OCI-LY7 (cell line): ENCODE measurements around the gene LRRC59. TPM values are rescaled to one million over a fixed set of nuclear protein-coding genes. Genes with fewer than 3 reads are reported as not detected.

Experiments used
- BruUV-seq: library from RNA; stranded (reverse); fragments of 400-500 nt; replicated peaks from 2 replicates; lab custom pipeline; 2021; lab: Mats Ljungman, UMichigan
- CTCF ChIA-PET: fragments of 300-600 bp; sonication (Branson Sonifier 250); formaldehyde crosslinking; loops from one replicate; lab custom pipeline; 2022; ENCODE audit warnings: antibody characterized with exemption; ENCODE audit not compliant: unreplicated experiment; lab: Charles Lee
- POLR2A ChIA-PET: fragments of 300-600 bp; sonication (Branson Sonifier 250); formaldehyde crosslinking; loops from one replicate; lab custom pipeline; 2022; ENCODE audit warnings: antibody characterized with exemption; lab: Charles Lee
- DNase-seq: peaks from one replicate; pipeline ENCODE4 v3.0.0-alpha.2; 2015; ENCODE audit warnings: low spot score
- H2AFZ ChIP-seq: fragments of 200-600 bp; sonication (generic), shearing (Covaris generic); 2 replicates; pipeline ENCODE4 v1.6.1; 2014; ENCODE audit warnings: mild to moderate bottlenecking, antibody characterized with exemption, low read length, moderate library complexity
- H3K27ac ChIP-seq: fragments of 200-600 bp; sonication (generic); 2 replicates; pipeline ENCODE4 v1.5.1; 2014; ENCODE audit warnings: mixed run types, low read depth, mild to moderate bottlenecking, moderate library complexity, low read length, inconsistent platforms; ENCODE audit not compliant: poor library complexity, severe bottlenecking
- H3K36me3 ChIP-seq: fragments of 200-600 bp; sonication (generic); 2 replicates; pipeline ENCODE4 v1.6.1; 2014; ENCODE audit warnings: mild to moderate bottlenecking, antibody characterized with exemption, low read length, moderate library complexity, mixed read lengths; ENCODE audit not compliant: insufficient read depth
- H3K4me1 ChIP-seq: fragments of 200-600 bp; sonication (generic); 2 replicates; pipeline ENCODE4 v1.5.1; 2014; ENCODE audit warnings: mild to moderate bottlenecking, low read length; ENCODE audit not compliant: insufficient read depth, poor library complexity, severe bottlenecking
- H3K4me2 ChIP-seq: fragments of 200-600 bp; sonication (generic); 2 replicates; pipeline ENCODE4 v1.6.1; 2014; ENCODE audit warnings: mild to moderate bottlenecking, low read length
- H3K4me3 ChIP-seq: fragments of 200-600 bp; sonication (generic); 2 replicates; pipeline ENCODE4 v1.5.1; 2014; ENCODE audit warnings: mild to moderate bottlenecking, low read depth, low read length; ENCODE audit not compliant: poor library complexity, severe bottlenecking
- H3K79me2 ChIP-seq: fragments of 200-600 bp; sonication (generic); 2 replicates; pipeline ENCODE4 v1.6.1; 2016; ENCODE audit warnings: low read depth, mild to moderate bottlenecking, low read length, moderate library complexity, mixed read lengths; ENCODE audit not compliant: insufficient read depth
- H3K9me2 ChIP-seq: fragments of 200-600 bp; sonication (generic); 2 replicates; pipeline ENCODE4 v1.6.1; 2016; ENCODE audit warnings: mild to moderate bottlenecking, low read length, mixed read lengths; ENCODE audit not compliant: insufficient read depth
- H3K9me3 ChIP-seq: fragments of 200-600 bp; sonication (generic); 2 replicates; pipeline ENCODE4 v1.6.1; 2014; ENCODE audit warnings: mild to moderate bottlenecking, mixed run types, low read length, mixed read lengths
- H4K20me1 ChIP-seq: fragments of 200-600 bp; sonication (generic); 2 replicates; pipeline ENCODE4 v1.6.1; 2014; ENCODE audit warnings: mild to moderate bottlenecking, antibody characterized with exemption, low read length, moderate library complexity, mixed read lengths; ENCODE audit not compliant: insufficient read depth
- CTCF ChIP-seq: fragments of 200-600 bp; sonication (generic); conservative IDR thresholded peaks from 2 replicates; pipeline ENCODE4 v1.5.1; 2014; ENCODE audit warnings: mild to moderate bottlenecking, antibody characterized with exemption, low read length, moderate library complexity, mixed read lengths
- EZH2phosphoT487 ChIP-seq: fragments of 200-600 bp; sonication (generic); IDR thresholded peaks from 2 replicates; pipeline ENCODE4 v1.6.1; 2018; ENCODE audit warnings: low read depth, borderline replicate concordance, mild to moderate bottlenecking, mixed run types, antibody characterized with exemption, low read length, moderate library complexity, mixed read lengths
- intact Hi-C: fragments of 100-400 bp; cut with micrococcal nuclease; formaldehyde crosslinking; loops from one replicate; pipeline ENCODE4 v1.10.0; 2022; ENCODE audit not compliant: unreplicated experiment
- total RNA-seq, 2 experiments: library from RNA; depleted of rRNA in 1 of 2; stranded (reverse); fragments of >200 nt in 1 of 2; shearing (Covaris generic) in 1 of 2; gene quantifications; 2 replicates each; pipeline ENCODE4 v1.2.3, GENCODE V29; 2014 to 2022

The LRRC59 gene
- total RNA-seq, 2 experiments from 2014 or later = 87.4 to 125 TPM

GRCh38 chr17:50365649-50366393 is 31.5 kb downstream of the LRRC59 start:
- H3K9me2 ChIP-seq = no peaks in the 10 kb centered on the region
- BruUV-seq = no TSS peak
- no peak for DNase-seq
- H3K27ac ChIP-seq = no peak overlapping the region
- intact Hi-C loops = no loop called here
- H3K9me3 ChIP-seq = no peaks in the 10 kb centered on the region
- H3K79me2 ChIP-seq = 0 out of 2 replicates have a peak, but pooled peaks cover 1% of the 10 kb centered on the region
- ChIA-PET POLR2A (interaction anchor here (0.7 to 0.9 kb wide), 2 partner anchors 8 to 25 kb away, joined by 3 read pairs; no protein-coding TSS in a partner anchor), CTCF (interaction anchor here (0.5 to 0.6 kb wide), 2 partner anchors 22 to 379 kb away, joined by 3 read pairs; no protein-coding TSS in a partner anchor)
- H3K4me1 ChIP-seq = peaks cover 4% of the 10 kb centered on the region
- no peaks in the 10 kb centered on the region for H4K20me1 ChIP-seq
- no peak overlapping the region for H3K4me2 ChIP-seq
- TF ChIP-seq CTCF = no peak
- TF ChIP-seq EZH2phosphoT487 = no peak
- H2AFZ ChIP-seq = no peak overlapping the region
- H3K4me3 ChIP-seq = no peak overlapping the region
- H3K36me3 ChIP-seq = peaks cover 60% of the 10 kb centered on the region

DNA sequence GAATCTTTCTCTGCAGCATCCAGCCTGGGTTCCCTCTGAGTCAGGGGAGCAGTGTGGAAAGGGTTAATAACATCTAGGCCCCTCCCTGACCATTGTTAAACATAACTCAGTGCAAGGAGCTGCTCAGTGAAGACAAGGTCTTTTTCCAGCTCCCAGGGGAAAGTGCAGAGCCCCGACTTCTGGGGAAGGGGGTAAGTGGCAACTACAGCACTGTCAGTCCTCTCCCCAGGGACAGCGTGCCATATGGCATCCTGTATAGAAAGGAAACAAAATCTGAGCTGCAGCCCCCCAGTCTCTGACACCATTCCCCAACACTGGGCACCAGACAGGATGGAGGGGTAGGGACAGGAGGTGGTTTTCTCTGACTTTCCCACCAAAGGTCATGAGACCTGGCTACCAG is 32.2 kb downstream of the LRRC59 start:
- no peaks in the 10 kb centered on the region for H3K79me2 ChIP-seq
- H3K36me3 ChIP-seq = peaks cover 53% of the 10 kb centered on the region
- no TSS peak for BruUV-seq
- no peak overlapping the region for H2AFZ ChIP-seq
- intact Hi-C loops = no loop called here
- peaks cover 4% of the 10 kb centered on the region for H3K4me1 ChIP-seq
- no peak overlapping the region for H3K4me2 ChIP-seq
- no peak for TF ChIP-seq EZH2phosphoT487
- no peak for TF ChIP-seq CTCF
- H3K9me3 ChIP-seq = no peaks in the 10 kb centered on the region
- H3K4me3 ChIP-seq = no peak overlapping the region
- H3K9me2 ChIP-seq = no peaks in the 10 kb centered on the region
- no peak for DNase-seq
- H4K20me1 ChIP-seq = no peaks in the 10 kb centered on the region
- ChIA-PET CTCF (interaction anchor here (0.5 kb wide), 1 partner anchor 21 kb away, joined by 3 read pairs; no protein-coding TSS in a partner anchor), POLR2A (interaction anchor here (0.9 kb wide), 1 partner anchor 9 kb away, joined by 3 read pairs; no protein-coding TSS in a partner anchor)
- H3K27ac ChIP-seq = no peak overlapping the region

GRCh38 chr17:50364715-50365114 is 32.6 kb downstream of the LRRC59 start:
- Histone ChIP-seq H3K4me3 (no peak overlapping the region), H3K9me3 (no peaks in the 10 kb centered on the region), H3K79me2 (no peaks in the 10 kb centered on the region), H3K4me1 (peaks cover 4% of the 10 kb centered on the region), H2AFZ (no peak overlapping the region), H3K27ac (no peak overlapping the region), H4K20me1 (no peaks in the 10 kb centered on the region), H3K9me2 (no peaks in the 10 kb centered on the region), H3K36me3 (peaks cover 50% of the 10 kb centered on the region), H3K4me2 (no peak overlapping the region)
- CTCF ChIA-PET = no interaction called here
- POLR2A ChIA-PET = no interaction called here
- DNase-seq = no peak
- intact Hi-C loops = no loop called here
- TF ChIP-seq EZH2phosphoT487 = no peak
- no peak for TF ChIP-seq CTCF
- no TSS peak for BruUV-seq
